ENCODE measurements around the gene TMEM201. TPM values are rescaled to one million over a fixed set of nuclear protein-coding genes. Genes with fewer than 3 reads are reported as not detected.

TMEM201 gene
- total and polyA plus RNA-seq, 2 of the 13 experiments (the other 11 are each of a cell fraction or from before 2014, with no cell fraction given), result 1.5 to 8.2 TPM

DNA sequence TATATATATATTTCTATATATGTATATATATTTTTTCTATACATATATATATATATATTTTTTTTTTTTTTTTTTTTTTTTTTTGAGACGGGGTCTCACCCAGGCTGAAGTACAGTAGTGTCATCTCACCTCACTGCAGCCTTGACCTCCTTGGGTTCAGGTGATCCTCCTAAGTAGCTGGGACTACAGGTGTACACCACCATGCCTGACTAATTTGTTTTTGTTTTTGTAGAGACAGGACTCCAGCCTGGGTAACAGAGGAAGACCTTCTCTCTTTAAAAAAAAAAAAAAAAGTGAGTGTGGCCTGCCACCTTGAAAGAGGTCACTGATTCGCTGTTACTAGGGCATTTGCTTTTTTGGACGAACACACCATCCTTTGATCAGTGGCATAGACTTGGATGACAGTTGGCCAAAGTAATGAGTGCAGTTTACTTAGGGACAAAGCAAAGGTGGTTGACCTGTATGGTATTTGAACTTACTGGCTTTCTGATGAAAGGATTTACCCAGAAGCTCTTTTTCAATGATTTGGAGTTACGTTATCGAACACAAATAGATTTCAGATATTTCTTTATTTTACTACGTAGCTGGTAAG is 38.7 kb upstream of the TMEM201 start (continued):
- TF ChIP-seq MED8 (CRISPR knock-in tag; IDR thresholded peaks at IDR 0.05; ENCODE audit: insufficient replicate concordance) (peak; percentile 78), FOXK1 (CRISPR knock-in tag; IDR thresholded peaks at IDR 0.05; ENCODE audit: borderline replicate concordance, low read depth) (peak; percentile 81; the same call in 1 of the 2 replicates), ATRX (CRISPR knock-in tag; IDR thresholded peaks at IDR 0.05; ENCODE audit: borderline replicate concordance) (no peak), FOXA3 (CRISPR knock-in tag; IDR thresholded peaks at IDR 0.05) (peak; percentile 97), TBX2 (CRISPR knock-in tag; IDR thresholded peaks at IDR 0.05; ENCODE audit: borderline replicate concordance) (peak; percentile 92), ZNF629 (CRISPR knock-in tag; conservative IDR thresholded peaks at IDR 0.05) (peak; percentile 32; the same call in 1 of the 2 replicates), PHB2 (IDR thresholded peaks at IDR 0.05; ENCODE audit: partially characterized antibody) (no peak), ZNF703 (CRISPR knock-in tag; IDR thresholded peaks at IDR 0.05; ENCODE audit: borderline replicate concordance) (no peak; the same call in 1 of the 2 replicates), RXRB (CRISPR knock-in tag; IDR thresholded peaks at IDR 0.05; ENCODE audit: borderline replicate concordance) (peak; percentile 100)
- TF ChIP-seq, protein P1, sequence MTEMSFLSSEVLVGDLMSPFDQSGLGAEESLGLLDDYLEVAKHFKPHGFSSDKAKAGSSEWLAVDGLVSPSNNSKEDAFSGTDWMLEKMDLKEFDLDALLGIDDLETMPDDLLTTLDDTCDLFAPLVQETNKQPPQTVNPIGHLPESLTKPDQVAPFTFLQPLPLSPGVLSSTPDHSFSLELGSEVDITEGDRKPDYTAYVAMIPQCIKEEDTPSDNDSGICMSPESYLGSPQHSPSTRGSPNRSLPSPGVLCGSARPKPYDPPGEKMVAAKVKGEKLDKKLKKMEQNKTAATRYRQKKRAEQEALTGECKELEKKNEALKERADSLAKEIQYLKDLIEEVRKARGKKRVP (CRISPR knock-in tag; IDR thresholded peaks at IDR 0.05), result peak in 1 of 2 experiments; percentile 94; a peak in 2 of 4 replicates
- TF ChIP-seq, protein P2, sequence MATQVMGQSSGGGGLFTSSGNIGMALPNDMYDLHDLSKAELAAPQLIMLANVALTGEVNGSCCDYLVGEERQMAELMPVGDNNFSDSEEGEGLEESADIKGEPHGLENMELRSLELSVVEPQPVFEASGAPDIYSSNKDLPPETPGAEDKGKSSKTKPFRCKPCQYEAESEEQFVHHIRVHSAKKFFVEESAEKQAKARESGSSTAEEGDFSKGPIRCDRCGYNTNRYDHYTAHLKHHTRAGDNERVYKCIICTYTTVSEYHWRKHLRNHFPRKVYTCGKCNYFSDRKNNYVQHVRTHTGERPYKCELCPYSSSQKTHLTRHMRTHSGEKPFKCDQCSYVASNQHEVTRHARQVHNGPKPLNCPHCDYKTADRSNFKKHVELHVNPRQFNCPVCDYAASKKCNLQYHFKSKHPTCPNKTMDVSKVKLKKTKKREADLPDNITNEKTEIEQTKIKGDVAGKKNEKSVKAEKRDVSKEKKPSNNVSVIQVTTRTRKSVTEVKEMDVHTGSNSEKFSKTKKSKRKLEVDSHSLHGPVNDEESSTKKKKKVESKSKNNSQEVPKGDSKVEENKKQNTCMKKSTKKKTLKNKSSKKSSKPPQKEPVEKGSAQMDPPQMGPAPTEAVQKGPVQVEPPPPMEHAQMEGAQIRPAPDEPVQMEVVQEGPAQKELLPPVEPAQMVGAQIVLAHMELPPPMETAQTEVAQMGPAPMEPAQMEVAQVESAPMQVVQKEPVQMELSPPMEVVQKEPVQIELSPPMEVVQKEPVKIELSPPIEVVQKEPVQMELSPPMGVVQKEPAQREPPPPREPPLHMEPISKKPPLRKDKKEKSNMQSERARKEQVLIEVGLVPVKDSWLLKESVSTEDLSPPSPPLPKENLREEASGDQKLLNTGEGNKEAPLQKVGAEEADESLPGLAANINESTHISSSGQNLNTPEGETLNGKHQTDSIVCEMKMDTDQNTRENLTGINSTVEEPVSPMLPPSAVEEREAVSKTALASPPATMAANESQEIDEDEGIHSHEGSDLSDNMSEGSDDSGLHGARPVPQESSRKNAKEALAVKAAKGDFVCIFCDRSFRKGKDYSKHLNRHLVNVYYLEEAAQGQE (IDR thresholded peaks at IDR 0.05; ENCODE audit: borderline replicate concordance in 1 of 2, low read depth in 1 of 2, low read length in 2 of 2), result peak in 1 of 2 experiments; percentile 42; a peak in 1 of 4 replicates
- TF ChIP-seq, protein P3, sequence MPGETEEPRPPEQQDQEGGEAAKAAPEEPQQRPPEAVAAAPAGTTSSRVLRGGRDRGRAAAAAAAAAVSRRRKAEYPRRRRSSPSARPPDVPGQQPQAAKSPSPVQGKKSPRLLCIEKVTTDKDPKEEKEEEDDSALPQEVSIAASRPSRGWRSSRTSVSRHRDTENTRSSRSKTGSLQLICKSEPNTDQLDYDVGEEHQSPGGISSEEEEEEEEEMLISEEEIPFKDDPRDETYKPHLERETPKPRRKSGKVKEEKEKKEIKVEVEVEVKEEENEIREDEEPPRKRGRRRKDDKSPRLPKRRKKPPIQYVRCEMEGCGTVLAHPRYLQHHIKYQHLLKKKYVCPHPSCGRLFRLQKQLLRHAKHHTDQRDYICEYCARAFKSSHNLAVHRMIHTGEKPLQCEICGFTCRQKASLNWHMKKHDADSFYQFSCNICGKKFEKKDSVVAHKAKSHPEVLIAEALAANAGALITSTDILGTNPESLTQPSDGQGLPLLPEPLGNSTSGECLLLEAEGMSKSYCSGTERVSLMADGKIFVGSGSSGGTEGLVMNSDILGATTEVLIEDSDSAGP (CRISPR knock-in tag; IDR thresholded peaks at IDR 0.05; ENCODE audit: borderline replicate concordance), result peak; percentile 69; the same call in 1 of the 2 replicates
- TF ChIP-seq, protein P4, sequence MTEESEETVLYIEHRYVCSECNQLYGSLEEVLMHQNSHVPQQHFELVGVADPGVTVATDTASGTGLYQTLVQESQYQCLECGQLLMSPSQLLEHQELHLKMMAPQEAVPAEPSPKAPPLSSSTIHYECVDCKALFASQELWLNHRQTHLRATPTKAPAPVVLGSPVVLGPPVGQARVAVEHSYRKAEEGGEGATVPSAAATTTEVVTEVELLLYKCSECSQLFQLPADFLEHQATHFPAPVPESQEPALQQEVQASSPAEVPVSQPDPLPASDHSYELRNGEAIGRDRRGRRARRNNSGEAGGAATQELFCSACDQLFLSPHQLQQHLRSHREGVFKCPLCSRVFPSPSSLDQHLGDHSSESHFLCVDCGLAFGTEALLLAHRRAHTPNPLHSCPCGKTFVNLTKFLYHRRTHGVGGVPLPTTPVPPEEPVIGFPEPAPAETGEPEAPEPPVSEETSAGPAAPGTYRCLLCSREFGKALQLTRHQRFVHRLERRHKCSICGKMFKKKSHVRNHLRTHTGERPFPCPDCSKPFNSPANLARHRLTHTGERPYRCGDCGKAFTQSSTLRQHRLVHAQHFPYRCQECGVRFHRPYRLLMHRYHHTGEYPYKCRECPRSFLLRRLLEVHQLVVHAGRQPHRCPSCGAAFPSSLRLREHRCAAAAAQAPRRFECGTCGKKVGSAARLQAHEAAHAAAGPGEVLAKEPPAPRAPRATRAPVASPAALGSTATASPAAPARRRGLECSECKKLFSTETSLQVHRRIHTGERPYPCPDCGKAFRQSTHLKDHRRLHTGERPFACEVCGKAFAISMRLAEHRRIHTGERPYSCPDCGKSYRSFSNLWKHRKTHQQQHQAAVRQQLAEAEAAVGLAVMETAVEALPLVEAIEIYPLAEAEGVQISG (CRISPR knock-in tag; IDR thresholded peaks at IDR 0.05), result 0 out of 2 replicates have a peak, but pooled peaks have one; percentile 27
- TF ChIP-seq, protein P5, sequence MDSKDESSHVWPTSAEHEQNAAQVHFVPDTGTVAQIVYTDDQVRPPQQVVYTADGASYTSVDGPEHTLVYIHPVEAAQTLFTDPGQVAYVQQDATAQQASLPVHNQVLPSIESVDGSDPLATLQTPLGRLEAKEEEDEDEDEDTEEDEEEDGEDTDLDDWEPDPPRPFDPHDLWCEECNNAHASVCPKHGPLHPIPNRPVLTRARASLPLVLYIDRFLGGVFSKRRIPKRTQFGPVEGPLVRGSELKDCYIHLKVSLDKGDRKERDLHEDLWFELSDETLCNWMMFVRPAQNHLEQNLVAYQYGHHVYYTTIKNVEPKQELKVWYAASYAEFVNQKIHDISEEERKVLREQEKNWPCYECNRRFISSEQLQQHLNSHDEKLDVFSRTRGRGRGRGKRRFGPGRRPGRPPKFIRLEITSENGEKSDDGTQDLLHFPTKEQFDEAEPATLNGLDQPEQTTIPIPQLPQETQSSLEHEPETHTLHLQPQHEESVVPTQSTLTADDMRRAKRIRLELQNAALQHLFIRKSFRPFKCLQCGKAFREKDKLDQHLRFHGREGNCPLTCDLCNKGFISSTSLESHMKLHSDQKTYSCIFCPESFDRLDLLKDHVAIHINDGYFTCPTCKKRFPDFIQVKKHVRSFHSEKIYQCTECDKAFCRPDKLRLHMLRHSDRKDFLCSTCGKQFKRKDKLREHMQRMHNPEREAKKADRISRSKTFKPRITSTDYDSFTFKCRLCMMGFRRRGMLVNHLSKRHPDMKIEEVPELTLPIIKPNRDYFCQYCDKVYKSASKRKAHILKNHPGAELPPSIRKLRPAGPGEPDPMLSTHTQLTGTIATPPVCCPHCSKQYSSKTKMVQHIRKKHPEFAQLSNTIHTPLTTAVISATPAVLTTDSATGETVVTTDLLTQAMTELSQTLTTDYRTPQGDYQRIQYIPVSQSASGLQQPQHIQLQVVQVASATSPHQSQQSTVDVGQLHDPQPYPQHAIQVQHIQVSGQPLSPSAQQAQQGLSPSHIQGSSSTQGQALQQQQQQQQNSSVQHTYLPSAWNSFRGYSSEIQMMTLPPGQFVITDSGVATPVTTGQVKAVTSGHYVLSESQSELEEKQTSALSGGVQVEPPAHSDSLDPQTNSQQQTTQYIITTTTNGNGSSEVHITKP (CRISPR knock-in tag; IDR thresholded peaks at IDR 0.05; ENCODE audit: low read depth), result peak; percentile 42; the same call in 1 of the 2 replicates
